Activated naive CD4-positive, alpha-beta T cell treated with anti-CD3 and anti-CD28 coated beads, Interleukin-2, amount 10 ng/mL, durations not matched to agents 5 hours and 36 hours (primary cell): ENCODE measurements around the gene OR10H5. TPM values are rescaled to one million over a fixed set of nuclear protein-coding genes. Genes with fewer than 3 reads are reported as not detected.

Experiments
- total RNA-seq, 2 experiments: library from RNA; stranded (reverse); gene quantifications; one replicate each; pipeline ENCODE4 v1.2.3, GENCODE V29; 2021

OR10H5 gene, protein sequence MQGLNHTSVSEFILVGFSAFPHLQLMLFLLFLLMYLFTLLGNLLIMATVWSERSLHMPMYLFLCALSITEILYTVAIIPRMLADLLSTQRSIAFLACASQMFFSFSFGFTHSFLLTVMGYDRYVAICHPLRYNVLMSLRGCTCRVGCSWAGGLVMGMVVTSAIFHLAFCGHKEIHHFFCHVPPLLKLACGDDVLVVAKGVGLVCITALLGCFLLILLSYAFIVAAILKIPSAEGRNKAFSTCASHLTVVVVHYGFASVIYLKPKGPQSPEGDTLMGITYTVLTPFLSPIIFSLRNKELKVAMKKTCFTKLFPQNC
- total RNA-seq, result not detected

DNA sequence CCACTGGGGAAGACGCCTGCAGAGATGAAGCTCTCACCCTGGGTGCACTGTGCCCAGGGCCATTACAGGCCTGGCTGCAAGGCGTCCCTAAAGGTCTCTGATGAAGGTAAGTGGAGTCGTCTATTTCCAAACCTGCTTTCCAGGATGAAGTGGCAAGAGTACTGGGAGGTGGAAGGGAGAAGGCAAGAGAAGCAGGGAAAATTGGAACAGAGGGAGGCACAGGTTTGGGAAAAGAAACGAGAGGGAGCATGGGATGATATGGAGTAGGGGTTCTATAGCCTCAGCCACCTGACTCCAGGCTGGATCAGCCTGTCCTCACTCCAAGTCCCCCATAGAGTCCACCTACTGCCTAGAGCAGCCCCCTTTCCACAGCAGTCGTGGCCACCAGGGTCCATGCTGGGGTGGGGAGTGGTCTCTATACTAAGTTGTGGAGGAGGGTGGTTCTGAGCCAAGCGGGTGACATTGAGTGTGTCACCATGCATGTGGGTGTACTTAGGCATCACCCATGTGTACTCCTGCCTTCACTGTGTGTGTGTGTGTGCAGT is at the start of gene OR10H5:
OR10H5 (plus strand) TSS at position 51 of the 545 bp plus-strand sequence. CDS start 6,388 bp downstream, outside the sequence.

DNA sequence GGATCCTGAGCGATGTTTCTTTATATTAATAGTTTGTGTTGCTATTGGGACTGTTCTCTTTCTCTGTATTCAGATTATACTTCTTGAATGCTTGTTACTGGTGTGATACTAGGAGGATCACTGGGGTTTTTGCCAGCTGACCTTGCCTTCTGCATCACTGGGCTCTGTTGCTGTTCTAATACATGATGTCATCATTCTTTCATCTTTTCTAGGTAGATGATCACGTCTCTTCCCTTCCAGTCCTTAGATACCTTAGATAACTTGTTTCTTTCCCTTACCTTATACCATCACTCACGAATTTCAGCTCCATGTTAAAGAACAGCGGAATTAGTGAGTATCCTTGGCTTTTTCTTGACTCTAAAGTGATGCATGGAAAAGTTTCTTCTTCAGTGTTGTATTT is 49.7 kb upstream of the OR10H5 start, which contains the start of gene OR10H3:
OR10H3 (plus strand) TSS at position 264 of the 400 bp plus-strand sequence. CDS start 3,408 bp downstream, outside the sequence.

DNA sequence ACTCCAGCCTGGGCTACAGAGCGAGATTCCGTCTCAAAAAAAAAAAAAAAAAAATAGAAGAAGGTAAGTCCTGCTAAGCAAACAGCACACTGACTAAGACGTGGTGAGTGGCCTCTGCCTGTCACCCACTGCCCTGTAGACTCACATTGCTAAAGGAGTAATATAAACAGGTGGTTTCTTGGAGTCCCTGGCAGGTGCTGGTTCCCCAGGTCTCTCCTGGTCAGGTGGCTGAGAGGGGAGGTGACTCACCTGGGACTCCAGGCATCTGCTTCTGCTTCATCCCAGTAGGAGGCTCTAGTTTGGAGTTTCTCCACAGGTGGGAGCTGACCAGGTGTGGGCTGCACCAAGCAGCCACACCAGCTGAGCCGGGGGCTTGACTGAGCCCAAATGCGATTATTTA is 27.8 kb downstream of the OR10H5 start, which contains the start of gene OR10H1:
OR10H1 (minus strand) TSS at position 359 of the 400 bp plus-strand sequence. CDS start 7,627 bp downstream, outside the sequence.

Other genes with a start within 250 kb of the OR10H5 start
- gene CYP4F8, start 172.4 kb upstream of the OR10H5 start, total RNA-seq, result not detected
- under 1 TPM in 1 of 2 experiments, not detected in 1; 0.03 TPM for gene CYP4F3, start 146.8 kb upstream of the OR10H5 start, total RNA-seq
- gene CYP4F12, start 114.6 kb upstream of the OR10H5 start, total RNA-seq, result not detected
- gene OR10H2, start 59.6 kb upstream of the OR10H5 start, total RNA-seq, result not detected
- not detected for gene OR10H3, start 49.7 kb upstream of the OR10H5 start, total RNA-seq
- gene OR10H1, start 28.0 kb downstream of the OR10H5 start, total RNA-seq, result not detected
- gene CYP4F2, start 110.4 kb downstream of the OR10H5 start, total RNA-seq, result not detected
- not detected for gene CYP4F11, start 146.9 kb downstream of the OR10H5 start, total RNA-seq
- gene OR10H4, start 161.3 kb downstream of the OR10H5 start, total RNA-seq, result not detected